Stimulated activated CD8-positive, alpha-beta memory T cell treated with anti-CD3 and anti-CD28 coated beads, Interleukin-15, amount 100 ng/mL, for 1 hour (primary cell): Measurements from ENCODE around the gene IL2RA.
"Not testable (repeated sequence)": the region's sequence is repeated elsewhere in the genome, so short reads cannot be mapped to it uniquely, and the experiment has no call there.

Source experiments
- DNase-seq: peaks from one replicate; pipeline ENCODE4 v3.0.0-alpha.2; 2020; ENCODE audit warnings: low read depth

IL2RA gene

GRCh38 chr10:6013413-6014192, 48.6 kb downstream of the IL2RA start:
- DNase-seq = no peak

DNA sequence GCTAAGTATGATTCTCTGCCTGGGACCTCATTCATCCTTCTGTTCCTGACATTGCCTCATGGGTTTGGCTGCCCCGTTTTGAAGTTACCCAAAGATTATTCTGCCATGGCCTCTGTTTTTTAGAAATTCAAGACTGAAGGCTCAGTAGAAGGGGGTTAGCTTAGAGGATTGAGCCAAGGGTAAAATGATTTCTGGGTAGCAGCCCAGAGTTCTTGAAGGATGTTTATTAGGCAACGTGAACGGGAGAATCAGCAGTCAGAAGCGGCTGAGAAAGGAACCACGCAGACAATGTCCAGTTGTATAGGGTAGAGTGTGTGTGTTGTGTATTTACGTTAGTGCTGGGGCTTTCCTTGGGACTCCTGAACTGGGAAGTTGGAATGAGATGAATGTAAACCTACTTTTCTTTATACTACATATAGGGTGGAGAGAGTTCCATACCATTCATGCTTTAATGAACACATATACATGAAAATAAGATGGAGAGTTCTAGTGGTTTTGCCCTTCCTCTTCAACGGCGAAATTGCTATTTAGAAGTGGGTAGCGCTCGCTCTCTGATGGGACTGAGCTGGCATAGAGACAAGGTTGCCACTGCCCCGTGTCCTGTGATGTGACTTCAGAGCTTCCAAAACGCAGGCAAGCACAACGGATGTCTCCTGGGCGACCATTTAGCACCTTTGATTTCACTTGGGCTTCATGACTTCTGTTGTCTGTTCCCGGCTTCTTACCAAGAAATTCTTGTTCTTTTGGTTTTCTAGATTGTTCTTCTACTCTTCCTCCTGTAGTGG, 49.9 kb downstream of the IL2RA start:
- DNase-seq = no peak

GRCh38 chr10:6011558-6011957, 50.6 kb downstream of the IL2RA start:
- no peak for DNase-seq

DNA sequence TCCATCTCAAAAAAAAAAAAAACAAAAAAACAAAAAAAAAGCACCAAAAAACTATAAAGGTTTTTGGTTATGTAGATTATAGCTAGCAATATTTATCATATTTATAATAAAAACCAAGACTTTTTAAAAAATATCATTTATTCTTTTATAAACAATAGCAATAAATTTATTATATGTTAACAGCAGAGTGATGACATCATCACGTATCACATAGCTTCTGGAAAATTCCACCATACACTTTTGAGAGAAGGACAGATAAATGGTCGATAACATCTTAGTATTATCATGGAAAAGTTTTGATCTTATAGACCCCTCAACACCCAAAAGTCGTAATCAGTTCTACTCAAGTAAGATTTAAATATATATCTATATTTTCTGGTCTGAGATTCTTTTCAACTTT, 51.6 kb downstream of the IL2RA start:
- DNase-seq = no peak

- no peak for DNase-seq
These were observed 52.2 kb downstream of the IL2RA start for GRCh38 chr10:6009961-6010360.

DNA sequence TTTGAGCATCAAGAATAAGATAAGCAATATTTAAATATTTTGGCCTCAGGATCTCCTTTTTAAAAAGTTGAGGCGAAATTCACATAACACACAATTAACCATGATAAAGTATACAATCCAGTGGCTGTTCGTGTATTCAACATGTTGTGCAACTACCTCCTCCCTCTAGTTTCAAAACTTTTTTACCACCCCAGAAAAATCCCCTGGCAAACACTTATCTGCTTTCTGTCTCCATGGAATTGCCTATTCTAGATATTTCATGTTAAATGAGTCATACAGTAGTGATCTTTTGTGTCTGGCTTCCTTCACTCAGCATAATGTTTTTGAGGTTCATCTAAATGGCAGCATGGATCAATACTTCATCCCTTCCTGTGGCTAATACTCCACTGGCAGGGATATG, 53.0 kb downstream of the IL2RA start:
- no peak for DNase-seq

DNA sequence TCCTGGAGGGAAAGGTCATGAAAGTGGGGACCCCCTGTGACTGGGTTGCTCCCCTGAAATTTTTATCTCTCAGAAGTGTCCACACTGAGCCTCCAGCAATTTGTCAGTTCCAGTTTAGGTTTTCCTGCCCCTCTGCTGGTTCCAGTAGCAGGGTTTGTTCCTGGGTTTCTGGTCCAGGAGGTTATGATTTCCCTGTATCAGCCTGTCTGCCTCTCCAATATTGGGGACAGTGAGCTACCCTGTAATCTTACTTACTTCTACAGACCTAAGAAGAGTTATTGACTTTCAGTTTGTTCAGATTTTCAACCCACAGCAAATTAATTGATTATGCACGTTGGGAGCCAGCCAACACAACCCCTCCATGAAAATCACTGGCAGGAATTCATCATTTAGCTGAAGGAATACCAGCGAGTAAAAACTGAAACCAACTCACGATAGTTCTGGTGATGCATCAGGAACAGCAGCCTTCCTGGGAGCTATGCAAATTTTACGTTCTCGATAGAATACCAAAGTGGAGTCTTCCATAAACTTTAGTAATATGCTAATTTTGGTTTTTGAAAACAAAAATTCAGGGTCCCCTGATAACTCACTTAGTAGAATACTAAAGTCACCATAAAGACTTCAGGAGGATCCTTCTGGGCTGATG, 53.5 kb downstream of the IL2RA start:
- no peak for DNase-seq

DNA sequence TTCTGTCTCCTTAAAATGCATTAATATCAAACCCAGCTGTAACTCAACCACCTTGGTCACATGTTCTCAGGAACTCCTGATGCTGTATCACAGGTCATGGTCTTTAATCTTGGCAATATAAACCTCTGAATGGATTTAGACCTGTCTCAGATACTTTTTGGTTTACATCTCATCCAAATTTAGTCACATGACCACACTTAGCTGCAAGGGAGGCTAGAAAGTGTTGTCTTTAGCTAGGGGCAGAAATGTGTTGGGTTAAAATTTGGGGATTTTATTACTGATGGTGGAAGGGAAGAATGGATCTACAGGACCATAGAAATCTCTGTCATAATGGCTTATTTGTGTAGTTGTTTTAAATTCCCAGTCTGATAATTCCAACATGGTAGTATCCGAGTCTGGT, 55.2 kb downstream of the IL2RA start:
- DNase-seq = no peak

GRCh38 chr10:6006546-6006945, 55.6 kb downstream of the IL2RA start:
- DNase-seq = no peak

- no peak for DNase-seq
These were observed 56.2 kb downstream of the IL2RA start for GRCh38 chr10:6005856-6006395.

- DNase-seq = not testable (repeated sequence)
These were observed 56.9 kb downstream of the IL2RA start for GRCh38 chr10:6005161-6005804.

GRCh38 chr10:6002809-6003510, 59.2 kb downstream of the IL2RA start:
- no peak for DNase-seq

DNA sequence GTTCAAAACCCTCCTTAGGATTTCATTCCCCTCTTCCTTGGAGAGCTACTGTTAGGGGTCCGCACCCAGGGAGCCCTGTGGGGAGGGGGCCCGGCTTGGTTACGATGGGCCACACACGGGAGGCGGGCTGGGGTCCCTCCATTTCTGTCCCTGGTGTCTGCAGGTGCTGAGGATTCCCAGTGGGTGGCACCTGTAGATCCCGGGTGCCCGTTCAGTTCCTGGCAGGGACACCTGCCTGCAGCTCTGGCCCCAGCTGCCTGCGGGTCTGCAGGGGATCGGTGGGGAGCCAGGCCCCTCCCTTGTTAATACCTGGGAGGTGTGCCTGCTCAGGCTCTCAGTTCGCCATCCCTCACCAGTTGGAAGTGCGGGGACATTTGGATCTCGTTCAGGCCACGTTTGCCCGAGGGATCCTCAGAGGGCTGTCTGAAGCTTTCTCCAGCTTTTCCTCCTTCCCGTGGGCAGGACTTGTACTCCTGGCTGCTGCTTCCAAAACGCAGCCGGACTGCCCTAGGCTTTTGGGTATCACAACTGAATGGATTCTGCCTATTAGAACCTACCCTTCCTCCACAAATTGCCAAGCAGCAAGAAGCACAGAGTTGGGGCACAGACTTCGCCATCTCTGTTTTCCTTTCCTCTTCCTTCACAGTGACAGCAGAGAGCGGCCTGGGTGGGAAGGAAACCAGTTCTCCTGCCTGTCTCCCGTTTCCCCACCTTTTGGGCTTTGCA, 62.6 kb downstream of the IL2RA start:
- no peak for DNase-seq

GRCh38 chr10:5996696-5997095, 65.5 kb downstream of the IL2RA start:
- no peak for DNase-seq

GRCh38 chr10:5992398-5992797, 69.8 kb downstream of the IL2RA start:
- no peak for DNase-seq

- DNase-seq = no peak
These were observed 70.5 kb downstream of the IL2RA start for GRCh38 chr10:5991708-5992107.

GRCh38 chr10:5989756-5990155, 72.4 kb downstream of the IL2RA start:
- DNase-seq = no peak

DNA sequence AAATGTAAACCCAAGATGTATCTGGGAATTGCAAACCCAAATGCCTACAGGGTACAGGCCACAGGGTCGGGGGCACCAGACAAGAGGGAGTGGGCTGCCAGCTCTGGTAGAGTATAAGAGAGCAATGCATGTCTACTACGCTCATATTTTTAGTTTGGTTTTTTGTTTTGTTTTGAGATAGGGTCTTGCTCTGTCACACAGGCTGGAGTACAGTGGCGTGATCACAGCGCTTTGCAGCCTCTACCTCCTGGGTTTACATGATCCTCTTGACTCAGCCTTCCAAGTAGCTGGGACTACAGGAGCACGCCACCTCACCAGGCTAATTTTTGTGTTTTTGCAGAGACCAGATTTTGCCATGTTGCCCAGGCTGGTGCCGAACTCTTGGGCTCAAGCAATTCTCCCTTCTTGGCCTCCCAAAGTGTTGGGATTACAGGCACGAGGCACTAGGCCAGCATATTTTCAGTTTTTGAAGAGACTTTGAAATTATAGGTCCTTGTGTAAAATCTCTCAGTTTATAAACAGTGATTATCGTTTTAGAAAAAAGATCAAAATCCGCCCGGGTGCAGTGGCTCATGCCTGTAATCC, 73.7 kb downstream of the IL2RA start:
- DNase-seq = no peak

- DNase-seq = no peak
These were observed 74.4 kb downstream of the IL2RA start for GRCh38 chr10:5987747-5988146.

DNA sequence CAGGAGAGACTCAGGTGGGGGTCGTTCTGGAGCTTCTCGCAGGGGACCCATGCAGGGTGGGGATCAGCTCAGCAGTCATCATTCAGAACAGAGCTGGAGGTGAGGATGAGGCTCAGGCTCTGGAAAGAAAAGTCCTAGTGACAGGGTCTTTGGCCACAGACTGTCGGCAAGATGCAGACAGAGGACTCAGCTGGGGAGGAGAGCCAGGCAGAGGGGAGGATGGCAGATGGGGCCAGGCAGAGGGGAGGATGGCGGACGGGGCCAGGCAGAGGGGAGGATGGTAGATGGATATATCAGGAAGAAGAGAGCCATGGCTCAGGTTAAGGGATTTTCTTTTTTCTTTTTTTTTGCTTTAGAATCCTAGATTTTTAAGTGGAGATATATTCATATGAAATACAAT, 77.1 kb downstream of the IL2RA start:
- DNase-seq = no peak

- no peak for DNase-seq
These were observed 78.4 kb downstream of the IL2RA start for GRCh38 chr10:5983774-5984173.
